ENCODE results near the gene CCL7.

DNA sequence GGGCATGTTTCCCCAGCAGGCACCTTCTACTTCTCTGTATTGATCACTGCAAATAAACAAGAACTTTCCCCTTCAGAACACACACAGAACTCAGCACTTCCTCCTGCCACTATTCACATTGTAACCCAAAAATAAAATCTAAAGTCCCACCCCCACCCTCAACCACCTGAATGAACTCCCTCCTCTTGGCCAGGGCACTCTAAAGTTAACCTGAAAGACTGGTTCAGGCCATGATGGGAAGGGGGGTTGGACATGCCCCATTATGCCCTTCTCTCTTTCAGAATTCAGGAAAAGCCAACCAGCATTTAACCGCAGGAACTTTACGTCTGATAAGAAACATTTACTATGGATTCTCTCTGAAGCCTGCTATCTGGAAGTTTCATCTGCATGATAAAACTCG lies 42.3 kb upstream of the CCL7 start:
- TF ChIP-seq, protein P1, sequence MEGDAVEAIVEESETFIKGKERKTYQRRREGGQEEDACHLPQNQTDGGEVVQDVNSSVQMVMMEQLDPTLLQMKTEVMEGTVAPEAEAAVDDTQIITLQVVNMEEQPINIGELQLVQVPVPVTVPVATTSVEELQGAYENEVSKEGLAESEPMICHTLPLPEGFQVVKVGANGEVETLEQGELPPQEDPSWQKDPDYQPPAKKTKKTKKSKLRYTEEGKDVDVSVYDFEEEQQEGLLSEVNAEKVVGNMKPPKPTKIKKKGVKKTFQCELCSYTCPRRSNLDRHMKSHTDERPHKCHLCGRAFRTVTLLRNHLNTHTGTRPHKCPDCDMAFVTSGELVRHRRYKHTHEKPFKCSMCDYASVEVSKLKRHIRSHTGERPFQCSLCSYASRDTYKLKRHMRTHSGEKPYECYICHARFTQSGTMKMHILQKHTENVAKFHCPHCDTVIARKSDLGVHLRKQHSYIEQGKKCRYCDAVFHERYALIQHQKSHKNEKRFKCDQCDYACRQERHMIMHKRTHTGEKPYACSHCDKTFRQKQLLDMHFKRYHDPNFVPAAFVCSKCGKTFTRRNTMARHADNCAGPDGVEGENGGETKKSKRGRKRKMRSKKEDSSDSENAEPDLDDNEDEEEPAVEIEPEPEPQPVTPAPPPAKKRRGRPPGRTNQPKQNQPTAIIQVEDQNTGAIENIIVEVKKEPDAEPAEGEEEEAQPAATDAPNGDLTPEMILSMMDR (conservative IDR thresholded peaks at IDR 0.05; ENCODE audit: low read length): no peak
- TF ChIP-seq EZH2phosphoT487 (IDR thresholded peaks at IDR 0.05; ENCODE audit: borderline replicate concordance, low read depth, low read length): no peak

Measured in OCI-LY7 (cell line).